ENCODE measurements around the gene ZNF384. TPM values are rescaled to one million over a fixed set of nuclear protein-coding genes. Genes with fewer than 3 reads are reported as not detected.
"Not testable (repeated sequence)": the region's sequence is repeated elsewhere in the genome, so short reads cannot be mapped to it uniquely, and the experiment has no call there.

Gene ZNF384
- polyA plus RNA-seq, 1 donor (not counting 4 experiments of a cell fraction or from before 2014, with no cell fraction given): 29.0 TPM

DNA sequence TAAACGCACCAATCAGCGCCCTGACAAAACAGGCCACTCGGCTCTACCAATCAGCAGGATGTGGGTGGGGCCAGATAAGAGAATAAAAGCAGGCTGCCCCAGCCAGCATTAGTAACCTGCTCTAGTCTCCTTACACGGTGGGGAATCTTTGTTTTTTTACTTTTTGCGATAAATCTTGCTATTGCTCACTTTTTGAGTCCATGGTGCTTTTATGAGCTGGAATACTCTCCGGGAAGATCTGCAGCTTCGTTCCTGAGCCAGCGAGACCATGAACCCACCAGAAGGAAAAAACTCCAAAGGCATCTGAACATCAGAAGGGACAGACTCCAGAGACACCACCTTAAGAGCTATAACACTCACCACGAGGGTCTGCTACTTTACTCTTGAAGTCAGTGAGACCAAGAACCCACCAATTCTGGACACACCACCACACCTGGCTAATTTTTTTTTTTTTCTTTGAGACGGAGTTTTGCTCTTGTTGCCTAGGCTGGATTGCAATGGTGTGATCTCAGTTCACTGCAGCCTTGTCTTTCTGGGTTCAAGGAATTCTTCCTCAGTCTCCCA is 27.8 kb upstream of the ZNF384 start:
- H3K27me3 ChIP-seq (ENCODE audit: control insufficient read depth, extremely low read depth, insufficient read depth, low read length): no peaks in the 10 kb centered on the region
- no peaks in the 10 kb centered on the region for H3K9me3 ChIP-seq (ENCODE audit: control insufficient read depth, low read depth, low read length)
- no peaks in the 10 kb centered on the region for H3K4me1 ChIP-seq (ENCODE audit: control insufficient read depth, extremely low read depth, insufficient read depth, low read length)
- no peaks in the 10 kb centered on the region for H3K79me2 ChIP-seq (ENCODE audit: control insufficient read depth, insufficient read depth, low read length)
- TF ChIP-seq EZH2 (IDR thresholded peaks at IDR 0.05; ENCODE audit: low read length): no peak
- TF ChIP-seq, protein P1, sequence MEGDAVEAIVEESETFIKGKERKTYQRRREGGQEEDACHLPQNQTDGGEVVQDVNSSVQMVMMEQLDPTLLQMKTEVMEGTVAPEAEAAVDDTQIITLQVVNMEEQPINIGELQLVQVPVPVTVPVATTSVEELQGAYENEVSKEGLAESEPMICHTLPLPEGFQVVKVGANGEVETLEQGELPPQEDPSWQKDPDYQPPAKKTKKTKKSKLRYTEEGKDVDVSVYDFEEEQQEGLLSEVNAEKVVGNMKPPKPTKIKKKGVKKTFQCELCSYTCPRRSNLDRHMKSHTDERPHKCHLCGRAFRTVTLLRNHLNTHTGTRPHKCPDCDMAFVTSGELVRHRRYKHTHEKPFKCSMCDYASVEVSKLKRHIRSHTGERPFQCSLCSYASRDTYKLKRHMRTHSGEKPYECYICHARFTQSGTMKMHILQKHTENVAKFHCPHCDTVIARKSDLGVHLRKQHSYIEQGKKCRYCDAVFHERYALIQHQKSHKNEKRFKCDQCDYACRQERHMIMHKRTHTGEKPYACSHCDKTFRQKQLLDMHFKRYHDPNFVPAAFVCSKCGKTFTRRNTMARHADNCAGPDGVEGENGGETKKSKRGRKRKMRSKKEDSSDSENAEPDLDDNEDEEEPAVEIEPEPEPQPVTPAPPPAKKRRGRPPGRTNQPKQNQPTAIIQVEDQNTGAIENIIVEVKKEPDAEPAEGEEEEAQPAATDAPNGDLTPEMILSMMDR (optimal IDR thresholded peaks at IDR 0.05 in 1 of 3, IDR thresholded peaks at IDR 0.05 in 1 of 3, conservative IDR thresholded peaks at IDR 0.05 in 1 of 3; ENCODE audit: extremely low read depth in 1 of 3, insufficient read depth in 2 of 3, low read length in 3 of 3): no peak
- dilution Hi-C loops (cut with MboI; ENCODE audit: extremely low pct_ligation_motif_present, low sequenced_read_pairs): no loop called here
- no peaks in the 10 kb centered on the region for H3K9me1 ChIP-seq (ENCODE audit: control insufficient read depth, extremely low read depth, insufficient read depth, low read length)
- H3K4me2 ChIP-seq (ENCODE audit: control insufficient read depth, extremely low read depth, insufficient read depth, low read depth, low read length): no peak overlapping the region
- FAIRE-seq (no peak), DNase-seq (ENCODE audit: low read depth, low spot score) (no peak)
- no peaks in the 10 kb centered on the region for H3K36me3 ChIP-seq (ENCODE audit: control insufficient read depth in 2 of 2, extremely low read depth in 1 of 2, insufficient read depth in 2 of 2, low read length in 2 of 2)
- H3K4me3 ChIP-seq (ENCODE audit: control insufficient read depth in 2 of 3, extremely low read depth in 1 of 3, insufficient read depth in 2 of 3, low read depth in 1 of 3, low read length in 3 of 3): no peak overlapping the region
- no peak overlapping the region for H3K27ac ChIP-seq (ENCODE audit: control insufficient read depth, insufficient read depth, low read length)
- H4K20me1 ChIP-seq (ENCODE audit: control insufficient read depth, extremely low read depth, insufficient read depth, low read length): no peaks in the 10 kb centered on the region
- no peak overlapping the region for H2AFZ ChIP-seq (ENCODE audit: control insufficient read depth, low read length)
- no peak overlapping the region for H3K9ac ChIP-seq (ENCODE audit: control insufficient read depth, extremely low read depth, insufficient read depth, low read length)

DNA sequence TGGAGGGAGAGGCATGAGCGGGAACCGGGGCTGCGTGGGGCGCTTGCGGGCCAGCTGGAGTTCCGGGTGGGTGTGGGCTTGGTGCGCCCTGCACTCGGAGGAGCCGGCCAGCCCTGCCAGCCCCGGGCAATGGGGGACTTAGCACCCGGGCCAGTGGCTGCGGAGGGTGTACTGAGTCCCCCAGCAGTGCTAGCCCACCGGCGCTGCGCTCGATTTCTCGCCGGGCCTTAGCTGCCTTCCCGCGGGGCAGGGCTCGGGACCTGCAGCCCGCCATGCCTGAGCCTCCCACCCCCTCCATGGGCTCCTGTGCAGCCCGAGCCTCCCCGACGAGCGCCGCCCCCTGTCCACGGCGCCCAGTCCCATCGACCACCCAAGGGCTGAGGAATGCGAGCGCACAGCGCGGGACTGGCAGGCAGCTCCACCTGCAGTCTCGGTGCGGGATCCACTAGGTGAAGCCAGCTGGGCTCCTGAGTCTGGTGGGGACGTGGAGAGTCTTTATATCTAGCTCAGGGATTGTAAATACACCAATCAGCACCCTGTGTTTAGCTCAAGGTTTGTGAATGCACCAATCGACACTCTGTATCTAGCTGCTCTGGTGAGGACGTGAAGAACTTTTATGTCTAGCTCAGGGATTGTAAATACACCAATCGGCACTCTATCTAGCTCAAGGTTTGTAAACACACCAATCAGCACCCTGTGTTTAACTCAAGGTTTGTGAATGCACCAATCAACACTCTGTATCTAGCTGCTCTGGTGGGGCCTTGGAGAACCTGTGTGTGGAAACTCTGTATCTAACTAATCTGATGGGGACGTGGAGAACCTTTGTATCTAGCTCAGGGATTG is 27.1 kb upstream of the ZNF384 start:
- H4K20me1 ChIP-seq (ENCODE audit: control insufficient read depth, extremely low read depth, insufficient read depth, low read length); dilution Hi-C loops (cut with MboI; ENCODE audit: extremely low pct_ligation_motif_present, low sequenced_read_pairs); H3K79me2 ChIP-seq (ENCODE audit: control insufficient read depth, insufficient read depth, low read length); H3K9me1 ChIP-seq (ENCODE audit: control insufficient read depth, extremely low read depth, insufficient read depth, low read length); DNase-seq (ENCODE audit: low read depth, low spot score); H3K9me3 ChIP-seq (ENCODE audit: control insufficient read depth, low read depth, low read length); H3K9ac ChIP-seq (ENCODE audit: control insufficient read depth, extremely low read depth, insufficient read depth, low read length); H3K36me3 ChIP-seq (ENCODE audit: control insufficient read depth in 2 of 2, extremely low read depth in 1 of 2, insufficient read depth in 2 of 2, low read length in 2 of 2); H3K4me1 ChIP-seq (ENCODE audit: control insufficient read depth, extremely low read depth, insufficient read depth, low read length); H3K4me3 ChIP-seq (ENCODE audit: control insufficient read depth in 2 of 3, extremely low read depth in 1 of 3, insufficient read depth in 2 of 3, low read depth in 1 of 3, low read length in 3 of 3); H3K27me3 ChIP-seq (ENCODE audit: control insufficient read depth, extremely low read depth, insufficient read depth, low read length); H2AFZ ChIP-seq (ENCODE audit: control insufficient read depth, low read length); H3K4me2 ChIP-seq (ENCODE audit: control insufficient read depth, extremely low read depth, insufficient read depth, low read depth, low read length); H3K27ac ChIP-seq (ENCODE audit: control insufficient read depth, insufficient read depth, low read length); FAIRE-seq: not testable (repeated sequence)
